GM21381 (cell line): Measurements from ENCODE around the gene C1orf53.
"Not testable (repeated sequence)": the region's sequence is repeated elsewhere in the genome, so short reads cannot be mapped to it uniquely, and the experiment has no call there.

ENCODE experiments used
- ATAC-seq: cut with Tn5 transposase; IDR thresholded peaks from one replicate; pipeline ENCODE4 v1.9.1; 2021; ENCODE audit warnings: mild to moderate bottlenecking, moderate library complexity; ENCODE audit not compliant: unreplicated experiment

C1orf53 gene

GRCh38 chr1:197920414-197921117 lies 18.1 kb downstream of the C1orf53 start:
- ATAC-seq, result no peak

GRCh38 chr1:197921235-197922069 lies 19.0 kb downstream of the C1orf53 start:
- no peak for ATAC-seq

GRCh38 chr1:197922070-197922390 lies 19.6 kb downstream of the C1orf53 start:
- ATAC-seq, result no peak

GRCh38 chr1:197923038-197923437 lies 20.6 kb downstream of the C1orf53 start:
- no peak for ATAC-seq

GRCh38 chr1:197924516-197925123 lies 22.2 kb downstream of the C1orf53 start:
- peak; percentile 74 for ATAC-seq

- no peak for ATAC-seq
Measured at GRCh38 chr1:197927908-197928665, 25.7 kb downstream of the C1orf53 start.

GRCh38 chr1:197928849-197929336 lies 26.5 kb downstream of the C1orf53 start:
- ATAC-seq, result no peak

- no peak for ATAC-seq
Measured at GRCh38 chr1:197933016-197933415, 30.6 kb downstream of the C1orf53 start.

GRCh38 chr1:197933647-197934046 lies 31.2 kb downstream of the C1orf53 start:
- no peak for ATAC-seq

- no peak for ATAC-seq
Measured at GRCh38 chr1:197937381-197937780, 35.0 kb downstream of the C1orf53 start.

- no peak for ATAC-seq
Measured at GRCh38 chr1:197937892-197938291, 35.5 kb downstream of the C1orf53 start.

GRCh38 chr1:197939159-197939980 lies 36.9 kb downstream of the C1orf53 start:
- ATAC-seq, result not testable (repeated sequence)

GRCh38 chr1:197942042-197942441 lies 39.6 kb downstream of the C1orf53 start:
- ATAC-seq, result no peak

GRCh38 chr1:197944485-197944884 lies 42.1 kb downstream of the C1orf53 start:
- no peak for ATAC-seq

GRCh38 chr1:197948926-197949899 lies 46.8 kb downstream of the C1orf53 start:
- ATAC-seq, result no peak

- no peak for ATAC-seq
Measured at GRCh38 chr1:197951089-197951488, 48.7 kb downstream of the C1orf53 start.

GRCh38 chr1:197951617-197952175 lies 49.3 kb downstream of the C1orf53 start:
- no peak for ATAC-seq

GRCh38 chr1:197953472-197953871 lies 51.0 kb downstream of the C1orf53 start:
- not testable (repeated sequence) for ATAC-seq
